Measurements from ENCODE around the gene STK10.

Gene STK10

DNA sequence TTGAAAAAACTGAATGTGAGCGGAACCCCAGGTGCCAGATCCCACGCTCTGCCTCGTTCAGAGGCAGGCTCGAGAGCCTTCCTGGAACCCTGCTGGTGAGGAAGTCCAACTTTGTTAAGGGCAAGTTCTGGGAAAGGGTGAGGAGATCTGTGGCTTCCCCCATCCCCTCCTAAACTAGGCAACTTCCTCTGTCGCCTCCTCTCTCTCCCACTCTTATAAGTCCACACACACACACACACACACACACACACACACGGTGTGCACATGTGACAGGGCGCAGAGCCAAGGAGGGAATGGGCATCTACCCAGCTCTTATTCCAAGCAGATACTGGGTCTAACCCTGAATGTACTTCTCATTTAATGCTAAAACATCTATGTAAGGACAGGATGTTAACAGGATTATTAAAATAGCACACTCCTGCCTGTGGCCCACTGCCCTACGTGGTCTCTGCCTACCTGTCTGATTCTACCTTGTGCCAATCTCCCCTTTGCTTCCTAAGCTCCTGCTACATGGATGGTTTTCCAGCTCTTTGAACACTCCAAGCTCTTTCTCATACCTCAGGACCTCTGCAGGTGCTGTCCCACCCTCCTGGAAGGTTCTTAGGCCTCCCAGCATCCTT is 109.2 kb downstream of the STK10 start:
- DNase-seq (ENCODE audit: low spot score in 2 of 2) (no peak), ATAC-seq (ENCODE audit: low read depth) (no peak)
- Mint-ChIP-seq H3K4me3 (no peak overlapping the region), H3K9me3 (no peaks in the 10 kb centered on the region), H3K36me3 (peaks cover 37% of the 10 kb centered on the region), H3K27ac (peak overlapping the region; percentile 72), H3K4me1 (no peaks in the 10 kb centered on the region), H3K27me3 (no peaks in the 10 kb centered on the region)

- H3K27me3 Mint-ChIP-seq: no peaks in the 10 kb centered on the region
- no peak for ATAC-seq (ENCODE audit: low read depth)
- H3K36me3 Mint-ChIP-seq: peaks cover 34% of the 10 kb centered on the region
- DNase-seq (ENCODE audit: low spot score in 2 of 2): no peak
- H3K27ac Mint-ChIP-seq: no peak overlapping the region
- H3K9me3 Mint-ChIP-seq: no peaks in the 10 kb centered on the region
- H3K4me1 Mint-ChIP-seq: no peaks in the 10 kb centered on the region
- no peak overlapping the region for H3K4me3 Mint-ChIP-seq
These were observed 110.2 kb downstream of the STK10 start for GRCh38 chr5:172077664-172078425.

- peak overlapping the region; percentile 20 for H3K27ac Mint-ChIP-seq
- H3K4me1 Mint-ChIP-seq: no peaks in the 10 kb centered on the region
- H3K4me3 Mint-ChIP-seq: no peak overlapping the region
- H3K9me3 Mint-ChIP-seq: no peaks in the 10 kb centered on the region
- DNase-seq (ENCODE audit: low spot score in 2 of 2) (no peak), ATAC-seq (ENCODE audit: low read depth) (no peak)
- no peaks in the 10 kb centered on the region for H3K27me3 Mint-ChIP-seq
- H3K36me3 Mint-ChIP-seq: peaks cover 28% of the 10 kb centered on the region
These were observed 111.2 kb downstream of the STK10 start for GRCh38 chr5:172076761-172077244.

DNA sequence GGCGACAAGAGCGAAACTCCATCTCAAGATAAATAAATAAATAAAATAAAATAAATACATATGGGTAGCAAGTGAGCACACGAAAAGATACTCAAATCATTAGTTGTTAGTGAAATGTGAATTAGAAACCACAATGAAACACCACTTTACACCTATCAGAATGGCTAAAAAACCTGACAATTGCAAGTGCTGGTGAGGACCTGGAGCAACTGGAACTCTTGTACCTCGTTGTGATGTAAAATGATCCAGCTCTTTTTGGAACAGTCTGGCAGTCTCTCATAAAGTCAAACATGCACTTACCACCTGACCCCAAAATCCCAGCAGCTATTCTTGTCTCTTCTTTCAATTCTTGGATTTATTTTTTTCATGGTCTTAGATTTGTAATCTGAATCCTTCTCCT is 112.4 kb downstream of the STK10 start:
- Mint-ChIP-seq H3K4me1 (peaks cover 5% of the 10 kb centered on the region), H3K27me3 (no peaks in the 10 kb centered on the region), H3K27ac (no peak overlapping the region), H3K4me3 (no peak overlapping the region), H3K36me3 (peaks cover 31% of the 10 kb centered on the region), H3K9me3 (no peaks in the 10 kb centered on the region)
- DNase-seq (ENCODE audit: low spot score in 2 of 2) (no peak), ATAC-seq (ENCODE audit: low read depth) (no peak)

GRCh38 chr5:172074896-172075295 is 113.1 kb downstream of the STK10 start:
- no peak for ATAC-seq (ENCODE audit: low read depth)
- H3K27me3 Mint-ChIP-seq: no peaks in the 10 kb centered on the region
- H3K27ac Mint-ChIP-seq: no peak overlapping the region
- DNase-seq (ENCODE audit: low spot score in 2 of 2): no peak
- H3K36me3 Mint-ChIP-seq: peaks cover 31% of the 10 kb centered on the region
- H3K4me1 Mint-ChIP-seq: peaks cover 5% of the 10 kb centered on the region
- no peaks in the 10 kb centered on the region for H3K9me3 Mint-ChIP-seq
- no peak overlapping the region for H3K4me3 Mint-ChIP-seq

GRCh38 chr5:172071309-172071875 is 116.6 kb downstream of the STK10 start:
- no peaks in the 10 kb centered on the region for H3K27me3 Mint-ChIP-seq
- no peak overlapping the region for H3K4me3 Mint-ChIP-seq
- H3K27ac Mint-ChIP-seq: peak overlapping the region; percentile 41
- peaks cover 28% of the 10 kb centered on the region for H3K36me3 Mint-ChIP-seq
- peaks cover 20% of the 10 kb centered on the region for H3K4me1 Mint-ChIP-seq
- ATAC-seq (ENCODE audit: low read depth) (no peak), DNase-seq (ENCODE audit: low spot score in 2 of 2) (no peak)
- H3K9me3 Mint-ChIP-seq: no peaks in the 10 kb centered on the region

DNA sequence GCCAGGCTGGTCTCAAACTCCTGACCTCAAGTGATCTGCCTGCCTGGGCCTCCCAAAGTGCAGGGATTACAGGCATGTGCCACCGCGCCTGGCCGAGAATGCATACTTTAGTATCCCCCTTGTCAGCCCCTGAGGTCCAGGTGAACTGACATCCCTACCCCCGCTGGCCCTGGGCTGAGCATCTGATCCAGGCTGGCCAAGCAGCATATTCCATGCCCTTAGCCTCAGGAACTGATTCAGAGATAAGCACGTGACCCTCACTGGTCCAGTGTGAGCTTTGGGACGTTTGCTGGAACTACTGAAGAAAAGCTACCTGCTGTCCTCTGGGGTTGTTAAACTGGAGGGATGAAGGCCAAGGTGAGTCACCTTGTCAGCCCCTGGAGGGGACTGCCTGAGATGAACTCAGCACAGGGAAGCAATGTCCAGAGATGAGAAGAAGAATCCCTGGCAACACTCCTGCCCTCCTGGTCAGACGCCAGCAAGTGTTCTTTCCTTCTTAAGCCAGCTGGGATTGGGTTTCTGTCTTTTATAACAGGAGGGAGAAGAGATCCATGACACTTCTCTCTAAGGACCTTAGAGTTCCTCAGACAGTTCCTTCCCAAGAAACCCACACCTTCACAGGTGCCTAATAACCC is 122.5 kb downstream of the STK10 start:
- Mint-ChIP-seq H3K36me3 (peaks cover 49% of the 10 kb centered on the region), H3K4me1 (peaks cover 17% of the 10 kb centered on the region), H3K4me3 (no peak overlapping the region), H3K27ac (peak overlapping the region; percentile 77), H3K9me3 (no peaks in the 10 kb centered on the region), H3K27me3 (no peaks in the 10 kb centered on the region)
- DNase-seq (ENCODE audit: low spot score in 2 of 2): no peak
- no peak for ATAC-seq (ENCODE audit: low read depth)

DNA sequence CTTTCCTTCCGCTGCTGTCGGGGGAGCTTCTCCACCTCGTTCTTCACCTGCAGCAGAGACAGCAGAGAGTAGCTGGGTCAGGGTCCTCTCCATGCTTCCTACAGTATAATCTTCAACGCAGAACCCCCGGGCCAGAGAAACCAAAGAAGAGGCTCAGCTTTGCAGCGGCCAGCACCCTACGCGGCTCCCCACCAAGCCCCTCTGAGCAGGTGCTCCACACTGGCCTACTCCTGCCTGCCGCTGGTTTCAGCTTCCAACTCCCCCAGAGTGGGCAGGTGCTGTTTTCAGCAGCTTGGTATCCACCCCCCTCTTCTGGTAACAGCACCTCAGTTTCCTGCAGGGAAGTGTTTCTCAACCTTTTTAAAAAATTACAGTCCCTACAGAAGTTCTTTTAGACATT is 123.3 kb downstream of the STK10 start:
- Mint-ChIP-seq H3K4me3 (no peak overlapping the region), H3K27ac (no peak overlapping the region), H3K4me1 (peaks cover 17% of the 10 kb centered on the region), H3K9me3 (no peaks in the 10 kb centered on the region), H3K36me3 (peaks cover 55% of the 10 kb centered on the region), H3K27me3 (no peaks in the 10 kb centered on the region)
- DNase-seq (ENCODE audit: low spot score in 2 of 2): no peak
- ATAC-seq (ENCODE audit: low read depth): no peak

GRCh38 chr5:172064358-172064757 is 123.7 kb downstream of the STK10 start:
- no peaks in the 10 kb centered on the region for H3K27me3 Mint-ChIP-seq
- DNase-seq (ENCODE audit: low spot score in 2 of 2): no peak
- peaks cover 57% of the 10 kb centered on the region for H3K36me3 Mint-ChIP-seq
- H3K27ac Mint-ChIP-seq: no peak overlapping the region
- H3K4me1 Mint-ChIP-seq: peaks cover 14% of the 10 kb centered on the region
- H3K4me3 Mint-ChIP-seq: no peak overlapping the region
- ATAC-seq (ENCODE audit: low read depth): no peak
- no peaks in the 10 kb centered on the region for H3K9me3 Mint-ChIP-seq

- Mint-ChIP-seq H3K9me3 (no peaks in the 10 kb centered on the region), H3K4me3 (no peak overlapping the region), H3K27ac (no peak overlapping the region), H3K27me3 (no peaks in the 10 kb centered on the region), H3K36me3 (peaks cover 52% of the 10 kb centered on the region), H3K4me1 (peaks cover 11% of the 10 kb centered on the region)
- DNase-seq (ENCODE audit: low spot score in 2 of 2): no peak
- ATAC-seq (ENCODE audit: low read depth): no peak
These were observed 124.4 kb downstream of the STK10 start for GRCh38 chr5:172063463-172064235.

- Mint-ChIP-seq H3K4me3 (no peak overlapping the region), H3K36me3 (peaks cover 58% of the 10 kb centered on the region), H3K27ac (peak overlapping the region; percentile 9), H3K4me1 (no peaks in the 10 kb centered on the region), H3K27me3 (no peaks in the 10 kb centered on the region), H3K9me3 (no peaks in the 10 kb centered on the region)
- ATAC-seq (ENCODE audit: low read depth) (peak; percentile 32), DNase-seq (ENCODE audit: low spot score in 2 of 2) (peak in 1 of 2 donors; percentile 13)
These were observed 128.3 kb downstream of the STK10 start for GRCh38 chr5:172059661-172060100.

- Mint-ChIP-seq H3K27me3 (no peaks in the 10 kb centered on the region), H3K9me3 (no peaks in the 10 kb centered on the region), H3K4me3 (no peak overlapping the region), H3K36me3 (peaks cover 49% of the 10 kb centered on the region), H3K27ac (no peak overlapping the region), H3K4me1 (no peaks in the 10 kb centered on the region)
- DNase-seq (ENCODE audit: low spot score in 2 of 2): no peak
- no peak for ATAC-seq (ENCODE audit: low read depth)
These were observed 129.9 kb downstream of the STK10 start for GRCh38 chr5:172058088-172058487.

DNA sequence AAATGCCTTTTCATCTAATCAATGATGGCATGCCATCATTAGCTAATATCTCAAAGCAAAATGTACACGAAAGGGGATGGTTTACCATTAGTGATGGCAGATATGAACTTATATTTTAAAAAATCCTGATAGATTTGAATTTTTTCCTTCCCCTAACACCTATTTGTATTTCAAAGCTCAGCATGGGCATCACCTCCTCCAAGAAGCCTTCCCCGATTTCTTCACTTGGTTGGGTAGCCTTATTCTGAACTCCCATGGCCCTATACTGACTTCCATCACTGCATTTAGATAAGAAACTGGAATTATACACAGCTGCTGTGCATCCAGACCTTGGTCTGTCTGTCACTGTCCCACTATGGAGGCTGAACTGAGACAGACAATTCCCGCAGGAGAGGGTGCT is 132.0 kb downstream of the STK10 start:
- Mint-ChIP-seq H3K27ac (no peak overlapping the region), H3K27me3 (no peaks in the 10 kb centered on the region), H3K9me3 (no peaks in the 10 kb centered on the region), H3K4me1 (no peaks in the 10 kb centered on the region), H3K4me3 (no peak overlapping the region), H3K36me3 (peaks cover 44% of the 10 kb centered on the region)
- DNase-seq (ENCODE audit: low spot score in 2 of 2): no peak
- ATAC-seq (ENCODE audit: low read depth): no peak
